ENCODE data around the gene CYP8B1. TPM values are rescaled to one million over a fixed set of nuclear protein-coding genes. Genes with fewer than 3 reads are reported as not detected.

The CYP8B1 gene
- total and polyA plus RNA-seq, 2 of the 13 experiments (the other 11 are each of a cell fraction or from before 2014, with no cell fraction given) = 0.58 to 2.0 TPM

DNA sequence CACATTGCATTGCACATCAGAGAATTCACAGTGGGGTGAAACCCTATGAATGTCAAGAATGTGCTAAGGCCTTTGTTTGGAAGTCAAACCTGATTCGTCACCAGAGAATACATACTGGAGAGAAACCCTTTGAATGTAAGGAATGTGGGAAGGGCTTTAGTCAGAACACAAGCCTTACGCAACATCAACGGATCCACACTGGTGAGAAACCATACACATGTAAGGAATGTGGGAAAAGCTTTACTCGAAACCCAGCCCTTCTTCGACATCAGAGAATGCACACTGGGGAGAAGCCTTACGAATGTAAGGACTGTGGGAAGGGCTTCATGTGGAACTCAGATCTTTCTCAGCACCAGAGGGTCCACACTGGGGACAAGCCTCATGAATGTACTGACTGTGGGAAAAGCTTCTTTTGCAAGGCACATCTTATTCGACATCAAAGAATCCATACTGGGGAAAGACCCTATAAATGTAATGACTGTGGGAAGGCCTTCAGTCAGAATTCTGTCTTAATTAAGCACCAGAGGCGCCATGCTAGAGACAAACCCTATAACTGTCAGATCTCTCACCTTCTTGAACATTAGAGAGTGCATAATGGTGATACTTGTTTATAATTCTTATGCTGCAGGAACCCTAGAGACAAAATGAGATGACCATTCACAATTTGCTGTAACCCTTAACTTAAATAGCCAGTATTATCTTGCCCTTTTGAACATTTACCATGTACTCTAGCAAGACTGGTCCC lies 39.3 kb upstream of the CYP8B1 start (continued):
- TF ChIP-seq SNAPC4 (CRISPR knock-in tag; IDR thresholded peaks at IDR 0.05) = no peak
- TF ChIP-seq ZXDC (CRISPR knock-in tag; IDR thresholded peaks at IDR 0.05) = no peak
- no peak for TF ChIP-seq ATF3 (CRISPR knock-in tag; IDR thresholded peaks at IDR 0.05)
- no peak for TF ChIP-seq HES4 (CRISPR knock-in tag; IDR thresholded peaks at IDR 0.05; ENCODE audit: borderline replicate concordance)
- TF ChIP-seq ZNF383 (CRISPR knock-in tag; IDR thresholded peaks at IDR 0.05; ENCODE audit: borderline replicate concordance) = no peak
- TF ChIP-seq SIX4 (CRISPR knock-in tag; IDR thresholded peaks at IDR 0.05) = no peak
- TF ChIP-seq ZNF644 (CRISPR knock-in tag; IDR thresholded peaks at IDR 0.05; ENCODE audit: low read depth) = peak; percentile 72; the same call in 1 of the 2 replicates
- TF ChIP-seq, protein P1, sequence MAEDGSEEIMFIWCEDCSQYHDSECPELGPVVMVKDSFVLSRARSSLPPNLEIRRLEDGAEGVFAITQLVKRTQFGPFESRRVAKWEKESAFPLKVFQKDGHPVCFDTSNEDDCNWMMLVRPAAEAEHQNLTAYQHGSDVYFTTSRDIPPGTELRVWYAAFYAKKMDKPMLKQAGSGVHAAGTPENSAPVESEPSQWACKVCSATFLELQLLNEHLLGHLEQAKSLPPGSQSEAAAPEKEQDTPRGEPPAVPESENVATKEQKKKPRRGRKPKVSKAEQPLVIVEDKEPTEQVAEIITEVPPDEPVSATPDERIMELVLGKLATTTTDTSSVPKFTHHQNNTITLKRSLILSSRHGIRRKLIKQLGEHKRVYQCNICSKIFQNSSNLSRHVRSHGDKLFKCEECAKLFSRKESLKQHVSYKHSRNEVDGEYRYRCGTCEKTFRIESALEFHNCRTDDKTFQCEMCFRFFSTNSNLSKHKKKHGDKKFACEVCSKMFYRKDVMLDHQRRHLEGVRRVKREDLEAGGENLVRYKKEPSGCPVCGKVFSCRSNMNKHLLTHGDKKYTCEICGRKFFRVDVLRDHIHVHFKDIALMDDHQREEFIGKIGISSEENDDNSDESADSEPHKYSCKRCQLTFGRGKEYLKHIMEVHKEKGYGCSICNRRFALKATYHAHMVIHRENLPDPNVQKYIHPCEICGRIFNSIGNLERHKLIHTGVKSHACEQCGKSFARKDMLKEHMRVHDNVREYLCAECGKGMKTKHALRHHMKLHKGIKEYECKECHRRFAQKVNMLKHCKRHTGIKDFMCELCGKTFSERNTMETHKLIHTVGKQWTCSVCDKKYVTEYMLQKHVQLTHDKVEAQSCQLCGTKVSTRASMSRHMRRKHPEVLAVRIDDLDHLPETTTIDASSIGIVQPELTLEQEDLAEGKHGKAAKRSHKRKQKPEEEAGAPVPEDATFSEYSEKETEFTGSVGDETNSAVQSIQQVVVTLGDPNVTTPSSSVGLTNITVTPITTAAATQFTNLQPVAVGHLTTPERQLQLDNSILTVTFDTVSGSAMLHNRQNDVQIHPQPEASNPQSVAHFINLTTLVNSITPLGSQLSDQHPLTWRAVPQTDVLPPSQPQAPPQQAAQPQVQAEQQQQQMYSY (CRISPR knock-in tag; IDR thresholded peaks at IDR 0.05) = no peak
- TF ChIP-seq FOXO4 (CRISPR knock-in tag; conservative IDR thresholded peaks at IDR 0.05) = no peak
- no peak for TF ChIP-seq ZNF776 (CRISPR knock-in tag; IDR thresholded peaks at IDR 0.05)
- TF ChIP-seq ZNF766 (CRISPR knock-in tag; IDR thresholded peaks at IDR 0.05; ENCODE audit: borderline replicate concordance) = peak; percentile 64; the same call in 1 of the 2 replicates
- peak; percentile 99 for TF ChIP-seq TEAD3 (CRISPR knock-in tag; optimal IDR thresholded peaks at IDR 0.05; ENCODE audit: borderline replicate concordance)
- no peak for TF ChIP-seq ZNF207 (IDR thresholded peaks at IDR 0.05; ENCODE audit: borderline replicate concordance)
- TF ChIP-seq ZNF12 (CRISPR knock-in tag; IDR thresholded peaks at IDR 0.05) = no peak

Data from HepG2 (cell line).